Endothelial cell of umbilical vein (primary cell): ENCODE results near the gene PPP1R12A. TPM values are rescaled to one million over a fixed set of nuclear protein-coding genes. Genes with fewer than 3 reads are reported as not detected.

Source experiments
- BruUV-seq: library from RNA; stranded (reverse); fragments of 400-500 nt; replicated peaks from 2 replicates; lab custom pipeline; 2021; lab: Mats Ljungman, UMichigan
- CTCF ChIA-PET: fragments of 300-600, 350-600 bp; sonication (Branson Sonifier 250); formaldehyde crosslinking; loops from one replicate; lab custom pipeline; 2021; ENCODE audit warnings: antibody characterized with exemption, inconsistent platforms; lab: Charles Lee
- POLR2A ChIA-PET: fragments of 300-600, 350-600 bp; sonication (Branson Sonifier 250); formaldehyde crosslinking; loops from one replicate; lab custom pipeline; 2021; ENCODE audit warnings: antibody characterized with exemption, inconsistent platforms; lab: Charles Lee
- DNase-seq: peaks from one replicate; pipeline ENCODE4 v3.0.0-alpha.2; 2011; ENCODE audit warnings: low read depth, low spot score
- FAIRE-seq: peaks from 2 replicates; lab custom pipeline; 2011; peaks lifted over from hg19 to GRCh38; lab: Jason Lieb, UNC
- H2AFZ ChIP-seq: 2 replicates; pipeline ENCODE4 v1.6.0; 2012; ENCODE audit warnings: low read depth, low read length, control low read depth, inconsistent platforms
- H3K27ac ChIP-seq: 2 replicates; pipeline ENCODE4 v1.5.1; 2011; ENCODE audit warnings: low read depth, mild to moderate bottlenecking, control low read depth, low read length, moderate library complexity; ENCODE audit not compliant: insufficient read depth
- H3K27me3 ChIP-seq, 2 experiments: 2 replicates each; pipeline versions ENCODE4 v1.6.0 to v1.6.1; 2011; ENCODE audit warnings: low read length in 2 of 2, mixed read lengths in 1 of 2; ENCODE audit not compliant: control insufficient read depth in 2 of 2, insufficient read depth in 2 of 2
- H3K36me3 ChIP-seq, 2 experiments: 2 replicates in 1 of 2; 3 replicates in 1 of 2; pipeline ENCODE4 v1.5.1; 2011; ENCODE audit warnings: low read length in 2 of 2, mild to moderate bottlenecking in 1 of 2, moderate library complexity in 1 of 2; ENCODE audit not compliant: control insufficient read depth in 2 of 2, insufficient read depth in 2 of 2; ENCODE audit errors: extremely low read depth in 1 of 2
- H3K4me1 ChIP-seq: 3 replicates; pipeline ENCODE4 v1.5.1; 2011; ENCODE audit warnings: mild to moderate bottlenecking, low read length; ENCODE audit not compliant: control insufficient read depth, insufficient read depth; ENCODE audit errors: extremely low read depth
- H3K4me2 ChIP-seq: 2 replicates; pipeline ENCODE4 v1.6.1; 2011; ENCODE audit warnings: low read length, control low read depth, mixed read lengths; ENCODE audit not compliant: insufficient read depth
- H3K4me3 ChIP-seq, 3 experiments: fragments of 200-600 bp in 1 of 3; sonication (generic), shearing (Covaris generic) in 1 of 3; replicated peaks in 1 of 3; 2 replicates each; pipeline ENCODE4 v1.5.1; 2011 to 2016; ENCODE audit warnings: control low read depth in 3 of 3, low read length in 3 of 3, mild to moderate bottlenecking in 2 of 3, inconsistent platforms in 1 of 3, low read depth in 1 of 3, moderate library complexity in 1 of 3; ENCODE audit not compliant: insufficient read depth in 1 of 3
- H3K79me2 ChIP-seq: 2 replicates; pipeline ENCODE4 v1.6.0; 2012; ENCODE audit warnings: low read length, inconsistent platforms; ENCODE audit not compliant: control insufficient read depth, insufficient read depth
- H3K9ac ChIP-seq: replicated peaks from 2 replicates; pipeline ENCODE3; 2011; ENCODE audit warnings: low read length, control low read depth; ENCODE audit not compliant: insufficient read depth; ENCODE audit errors: extremely low read depth
- H3K9me1 ChIP-seq: replicated peaks from 3 replicates; pipeline ENCODE4 v1.6.0; 2011; ENCODE audit warnings: mild to moderate bottlenecking, low read length; ENCODE audit not compliant: control insufficient read depth, insufficient read depth; ENCODE audit errors: extremely low read depth
- H3K9me3 ChIP-seq: replicated peaks from 2 replicates; pipeline ENCODE4 v1.5.1; 2012; ENCODE audit warnings: low read length, inconsistent platforms; ENCODE audit not compliant: control insufficient read depth, insufficient read depth
- H4K20me1 ChIP-seq: replicated peaks from 2 replicates; pipeline ENCODE3; 2011; ENCODE audit warnings: mild to moderate bottlenecking, low read length; ENCODE audit not compliant: control insufficient read depth, insufficient read depth; ENCODE audit errors: extremely low read depth
- EZH2 ChIP-seq: IDR thresholded peaks from 2 replicates; pipeline ENCODE4 v1.6.1; 2012; ENCODE audit warnings: borderline replicate concordance, low read depth, mild to moderate bottlenecking, moderate library complexity, low read length, inconsistent platforms; ENCODE audit not compliant: severe bottlenecking
- FOS ChIP-seq: IDR thresholded peaks from 2 replicates; pipeline ENCODE4 v1.6.1; 2011; ENCODE audit warnings: mild to moderate bottlenecking, low read length, moderate library complexity, borderline replicate concordance; ENCODE audit not compliant: insufficient read depth
- GATA2 ChIP-seq: IDR thresholded peaks from 2 replicates; pipeline ENCODE4 v1.7.0; 2011; ENCODE audit warnings: low read depth, mild to moderate bottlenecking, moderate library complexity, mixed read lengths, low read length; ENCODE audit not compliant: insufficient read length, insufficient read depth
- JUN ChIP-seq: IDR thresholded peaks from 2 replicates; pipeline ENCODE4 v1.6.1; 2011; ENCODE audit warnings: borderline replicate concordance, low read depth; ENCODE audit not compliant: insufficient read length, insufficient read depth
- MYC ChIP-seq: IDR thresholded peaks from one replicate; pipeline ENCODE4 v1.6.1; 2011; ENCODE audit warnings: mild to moderate bottlenecking, low read depth, low read length
- POLR2AphosphoS5 ChIP-seq: IDR thresholded peaks from 2 replicates; pipeline ENCODE4 v1.6.1; 2012; ENCODE audit warnings: low read depth, mild to moderate bottlenecking, control low read depth, low read length, moderate library complexity; ENCODE audit not compliant: insufficient read depth
- dilution Hi-C: fragments of 300-500 bp; cut with MboI; formaldehyde crosslinking; loops from one replicate; pipeline ENCODE4 v1.15.0; 2019; ENCODE audit warnings: low sequenced_read_pairs; ENCODE audit not compliant: extremely low pct_ligation_motif_present
- intact Hi-C: fragments of 100-400 bp; cut with micrococcal nuclease; formaldehyde crosslinking; loops from one replicate; pipeline ENCODE4 v1.10.0; 2022
- polyA plus RNA-seq, 4 experiments: library from polyadenylated mRNA; depleted of rRNA in 3 of 4; stranded (reverse) in 3 of 4; unstranded in 1 of 4; fragments of >200 nt; gene quantifications; 2 replicates each; pipeline versions ENCODE4 v1.2.1 to v1.2.3, GENCODE V29; 2011 to 2012; ENCODE audit warnings: missing spikeins in 1 of 4
- total RNA-seq: library from RNA; stranded (reverse); gene quantifications from 2 replicates; pipeline ENCODE4 v1.2.3, GENCODE V29; 2021
- TF ChIP-seq, protein P1 (sequence below), 2 donors: IDR thresholded peaks; 1 replicate in 1 of 2; 2 replicates in 1 of 2; pipeline ENCODE4 v1.5.1; 2011; ENCODE audit warnings: low read length in 2 of 2, mild to moderate bottlenecking in 2 of 2, moderate library complexity in 2 of 2, control low read depth in 1 of 2, inconsistent platforms in 1 of 2, low read depth in 1 of 2; ENCODE audit not compliant: insufficient read depth in 1 of 2; ENCODE audit errors: extremely low read depth in 1 of 2
- TF ChIP-seq, protein P2 (sequence below): IDR thresholded peaks from 2 replicates; pipeline ENCODE4 v1.6.1; 2011; ENCODE audit not compliant: insufficient read depth, insufficient read length

PPP1R12A gene
- total and polyA plus RNA-seq, 2 donors (not counting 3 experiments of a cell fraction or from before 2014, with no cell fraction given) = 12.9 to 83.9 TPM

DNA sequence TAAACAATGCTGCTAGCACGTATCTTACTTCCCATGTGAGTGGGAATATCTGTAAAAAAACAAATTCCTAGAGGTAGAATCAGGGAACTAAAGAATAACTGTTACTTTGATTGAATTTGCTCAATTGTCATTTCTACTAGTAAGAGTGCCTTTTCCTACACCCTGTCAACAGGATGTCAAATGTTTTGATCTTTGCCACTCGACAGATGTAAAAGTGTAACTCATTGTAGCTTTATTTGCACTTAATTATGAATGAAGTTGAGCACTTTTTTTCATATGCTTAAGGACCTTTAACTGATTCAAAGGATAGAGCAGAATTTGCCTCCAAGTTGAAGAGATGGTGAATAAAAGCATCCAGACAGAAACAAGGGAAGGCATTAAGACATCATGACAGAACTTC lies 104.5 kb downstream of the PPP1R12A start:
- CTCF ChIA-PET = no interaction called here
- FAIRE-seq = no peak
- Histone ChIP-seq H3K9me1 (no peaks in the 10 kb centered on the region), H4K20me1 (no peaks in the 10 kb centered on the region), H3K4me2 (no peak overlapping the region), H2AFZ (no peak overlapping the region), H3K9me3 (no peaks in the 10 kb centered on the region), H3K4me1 (no peaks in the 10 kb centered on the region), H3K27me3 (no peaks in the 10 kb centered on the region), H3K36me3 (no peaks in the 10 kb centered on the region), H3K9ac (no peak overlapping the region), H3K4me3 (no peak overlapping the region), H3K79me2 (peaks cover 26% of the 10 kb centered on the region), H3K27ac (no peak overlapping the region)
- POLR2A ChIA-PET = no interaction called here
- intact Hi-C loops = no loop called here
- no peak for DNase-seq
- dilution Hi-C loops = no loop called here
- no peak for TF ChIP-seq POLR2AphosphoS5
- TF ChIP-seq, protein P1, sequence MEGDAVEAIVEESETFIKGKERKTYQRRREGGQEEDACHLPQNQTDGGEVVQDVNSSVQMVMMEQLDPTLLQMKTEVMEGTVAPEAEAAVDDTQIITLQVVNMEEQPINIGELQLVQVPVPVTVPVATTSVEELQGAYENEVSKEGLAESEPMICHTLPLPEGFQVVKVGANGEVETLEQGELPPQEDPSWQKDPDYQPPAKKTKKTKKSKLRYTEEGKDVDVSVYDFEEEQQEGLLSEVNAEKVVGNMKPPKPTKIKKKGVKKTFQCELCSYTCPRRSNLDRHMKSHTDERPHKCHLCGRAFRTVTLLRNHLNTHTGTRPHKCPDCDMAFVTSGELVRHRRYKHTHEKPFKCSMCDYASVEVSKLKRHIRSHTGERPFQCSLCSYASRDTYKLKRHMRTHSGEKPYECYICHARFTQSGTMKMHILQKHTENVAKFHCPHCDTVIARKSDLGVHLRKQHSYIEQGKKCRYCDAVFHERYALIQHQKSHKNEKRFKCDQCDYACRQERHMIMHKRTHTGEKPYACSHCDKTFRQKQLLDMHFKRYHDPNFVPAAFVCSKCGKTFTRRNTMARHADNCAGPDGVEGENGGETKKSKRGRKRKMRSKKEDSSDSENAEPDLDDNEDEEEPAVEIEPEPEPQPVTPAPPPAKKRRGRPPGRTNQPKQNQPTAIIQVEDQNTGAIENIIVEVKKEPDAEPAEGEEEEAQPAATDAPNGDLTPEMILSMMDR (IDR thresholded peaks at IDR 0.05; ENCODE audit: extremely low read depth in 1 of 2, insufficient read depth in 1 of 2, low read depth in 1 of 2, low read length in 2 of 2) = no peak
- TF ChIP-seq, protein P2, sequence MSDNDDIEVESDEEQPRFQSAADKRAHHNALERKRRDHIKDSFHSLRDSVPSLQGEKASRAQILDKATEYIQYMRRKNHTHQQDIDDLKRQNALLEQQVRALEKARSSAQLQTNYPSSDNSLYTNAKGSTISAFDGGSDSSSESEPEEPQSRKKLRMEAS = no peak
- TF ChIP-seq FOS = no peak
- TF ChIP-seq MYC = no peak
- no peak for TF ChIP-seq EZH2
- TF ChIP-seq JUN = no peak
- no peak for TF ChIP-seq GATA2
- no TSS peak for BruUV-seq
